Keratinocyte (primary cell): ENCODE data around the gene CABP4.
A peak's percentile ranks its signal among the peaks of the same experiment; 100 is the strongest.

Experiments used
- CTCF ChIP-seq, 3 experiments: IDR thresholded peaks in 1 of 3; conservative IDR thresholded peaks in 1 of 3; optimal IDR thresholded peaks in 1 of 3; 2 replicates in 2 of 3; 3 replicates in 1 of 3; pipeline versions ENCODE3 to v1.5.1; 2011; ENCODE audit warnings: low read length in 3 of 3, mild to moderate bottlenecking in 3 of 3, moderate library complexity in 2 of 3, control low read depth in 1 of 3, inconsistent platforms in 1 of 3; ENCODE audit not compliant: insufficient read depth in 2 of 3; ENCODE audit errors: extremely low read depth in 1 of 3
- EZH2 ChIP-seq: IDR thresholded peaks from one replicate; pipeline ENCODE4 v1.6.1; 2012; ENCODE audit warnings: inconsistent platforms, mild to moderate bottlenecking, low read length, moderate library complexity

- TF ChIP-seq CTCF (optimal IDR thresholded peaks at IDR 0.05 in 1 of 3, IDR thresholded peaks at IDR 0.05 in 1 of 3, conservative IDR thresholded peaks at IDR 0.05 in 1 of 3; ENCODE audit: extremely low read depth in 1 of 3, insufficient read depth in 2 of 3, low read length in 3 of 3) (peak in 1 of 3 experiments; percentile 20), EZH2 (no peak)
Observed at GRCh38 chr11:67482827-67483798, 28.0 kb downstream of the CABP4 start, which contains the start of gene AIP.
